NCI-H1436 treated with DMSO at 0.1 percent for 48 hours (cell line): Measurements from ENCODE around the gene SNAP23.

ENCODE experiments used
- DNase-seq: peaks from one replicate; lab custom pipeline; 2025; lab: John Stamatoyannopoulos, UW

Gene SNAP23

DNA sequence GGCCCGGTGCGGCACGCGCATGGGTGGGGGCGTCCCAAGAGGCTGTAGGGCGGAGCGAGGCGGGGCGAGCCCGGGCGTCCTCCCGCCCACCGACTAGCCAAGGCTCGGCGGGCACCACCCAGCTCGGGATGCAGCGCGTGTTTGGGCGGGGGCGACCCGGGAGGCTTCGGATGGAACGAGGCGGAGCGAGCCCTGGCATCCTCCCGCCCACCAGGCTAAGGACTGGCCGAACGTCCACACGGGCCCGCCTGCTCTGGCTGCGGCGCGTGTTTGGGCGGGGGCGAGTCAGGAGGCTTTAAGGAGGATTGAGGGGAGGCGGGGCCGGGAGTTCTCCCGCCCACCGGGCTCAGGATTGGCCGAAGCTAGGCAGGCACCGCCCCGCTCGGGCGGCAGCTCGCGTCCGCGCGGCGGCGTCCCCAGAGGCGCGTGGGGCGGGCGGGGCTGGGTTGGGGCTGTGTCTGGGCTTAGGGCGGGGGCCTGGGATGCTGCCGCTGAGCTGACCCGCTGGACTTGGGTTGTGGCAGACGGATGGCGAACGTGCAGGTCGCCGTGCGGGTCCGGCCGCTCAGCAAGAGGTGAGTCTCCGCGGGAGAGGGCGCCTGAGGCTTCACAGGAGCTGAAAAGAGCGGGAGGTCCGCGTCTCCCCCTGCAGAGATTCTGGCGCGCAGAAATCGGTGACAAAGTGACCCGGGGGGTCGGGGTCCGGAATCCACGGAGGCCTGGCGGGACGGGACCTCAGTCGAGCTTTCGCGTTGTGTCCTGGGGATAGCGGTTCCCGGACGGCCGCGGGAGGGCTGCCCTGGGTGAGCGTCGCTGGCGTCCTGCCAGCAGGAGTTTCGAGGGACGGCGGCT lies 80.0 kb downstream of the SNAP23 start, which contains the start of gene STARD9:
STARD9 (plus strand) TSS at position 419 of the 852 bp plus-strand sequence; CDS start at position 529, 110 bp downstream.
- peak; percentile 91 for DNase-seq

DNA sequence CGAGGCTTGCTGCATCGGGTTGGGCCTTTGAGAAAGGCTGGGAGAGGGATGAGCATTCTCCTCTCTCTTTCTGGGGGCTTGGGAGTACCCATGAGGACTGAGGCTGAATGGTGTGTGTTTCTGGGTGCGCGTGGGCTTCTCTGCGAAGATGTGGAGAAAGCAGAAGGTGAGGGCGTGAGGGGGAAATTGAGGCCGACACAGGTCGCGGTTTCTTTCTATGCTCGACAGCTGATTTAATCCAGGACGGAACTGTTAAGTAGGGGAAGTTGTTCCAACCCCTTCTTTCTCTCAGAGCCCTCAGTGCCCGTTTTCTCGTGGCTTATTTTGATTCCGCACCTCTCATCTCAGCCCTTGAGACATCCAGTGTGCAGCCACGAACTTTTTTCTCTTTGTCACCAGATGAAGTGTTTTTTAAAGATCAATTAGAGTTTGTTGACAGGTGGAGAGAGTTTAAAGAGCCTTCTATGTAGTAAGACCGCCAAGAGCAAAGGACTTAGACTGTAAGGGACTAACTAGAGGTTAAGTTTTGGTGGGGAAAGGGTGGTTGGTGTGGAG lies 80.7 kb downstream of the SNAP23 start:
- no peak for DNase-seq

DNA sequence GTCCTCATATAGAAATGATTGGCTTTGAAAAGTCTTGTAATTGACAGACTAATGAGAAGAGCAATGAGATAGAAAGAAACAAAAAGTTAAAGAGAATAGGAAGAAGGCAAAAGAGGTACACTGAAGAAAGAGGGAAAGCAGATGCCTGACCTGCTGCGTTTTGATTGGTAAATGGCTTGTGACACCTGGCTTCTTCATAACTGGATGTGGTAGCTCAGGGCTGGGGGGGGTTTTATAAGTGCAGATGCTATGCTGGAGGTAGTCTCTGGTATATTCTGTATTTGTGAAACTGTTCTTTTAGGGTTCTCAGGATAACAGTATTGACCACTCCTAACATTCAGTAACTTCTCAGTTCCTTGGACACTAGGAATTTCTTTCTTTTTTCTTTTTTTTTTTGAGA lies 81.3 kb downstream of the SNAP23 start:
- no peak for DNase-seq

DNA sequence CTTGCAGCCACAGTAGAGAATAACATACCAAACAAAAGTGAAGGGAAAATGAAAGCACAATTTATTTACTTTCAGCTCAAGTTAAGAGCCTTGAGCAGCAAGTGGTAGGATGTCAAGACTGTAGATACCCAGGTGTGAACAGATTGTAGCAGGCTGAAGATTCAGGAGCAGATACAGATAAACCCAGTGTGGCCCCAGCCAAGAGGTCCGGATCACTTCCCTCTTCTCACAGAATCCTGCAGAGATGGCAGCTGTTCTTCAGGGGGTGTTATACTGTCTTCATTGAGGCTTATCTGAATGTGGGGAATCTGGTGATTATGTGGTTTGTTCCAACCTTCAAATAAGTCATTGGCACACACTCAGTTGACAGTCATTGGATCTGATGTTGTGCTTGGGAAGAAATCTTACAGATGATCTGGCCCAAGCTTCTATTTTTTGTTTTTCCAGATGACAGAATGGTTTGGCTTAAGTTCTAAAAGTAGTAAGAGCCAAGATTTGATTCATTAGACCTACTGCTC lies 82.1 kb downstream of the SNAP23 start:
- no peak for DNase-seq

DNA sequence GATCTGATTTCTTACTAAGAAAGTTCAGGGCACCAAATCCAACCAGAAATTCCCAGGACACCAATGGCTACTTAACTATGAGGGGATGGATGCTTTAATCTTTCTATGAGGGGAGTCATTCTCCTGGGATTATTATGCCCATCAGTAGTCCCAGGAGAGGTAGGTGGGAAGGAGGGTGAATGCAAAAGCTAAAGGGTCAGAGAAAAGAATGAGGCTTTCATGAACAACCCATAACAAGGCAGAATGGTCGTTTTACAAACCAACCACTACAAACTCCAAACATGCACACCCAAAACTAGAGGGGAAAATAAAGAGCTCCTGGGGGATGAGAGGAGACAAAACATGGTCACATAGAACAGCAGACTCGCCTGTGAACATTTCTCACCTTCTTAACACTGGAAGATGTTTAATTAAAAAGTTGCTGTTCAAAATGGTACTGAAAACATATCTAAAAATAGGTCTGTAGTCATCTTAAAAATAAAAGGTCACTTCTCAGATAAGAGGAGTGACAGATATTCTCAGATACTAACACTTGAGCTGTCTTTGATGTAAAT lies 83.6 kb downstream of the SNAP23 start:
- no peak for DNase-seq

DNA sequence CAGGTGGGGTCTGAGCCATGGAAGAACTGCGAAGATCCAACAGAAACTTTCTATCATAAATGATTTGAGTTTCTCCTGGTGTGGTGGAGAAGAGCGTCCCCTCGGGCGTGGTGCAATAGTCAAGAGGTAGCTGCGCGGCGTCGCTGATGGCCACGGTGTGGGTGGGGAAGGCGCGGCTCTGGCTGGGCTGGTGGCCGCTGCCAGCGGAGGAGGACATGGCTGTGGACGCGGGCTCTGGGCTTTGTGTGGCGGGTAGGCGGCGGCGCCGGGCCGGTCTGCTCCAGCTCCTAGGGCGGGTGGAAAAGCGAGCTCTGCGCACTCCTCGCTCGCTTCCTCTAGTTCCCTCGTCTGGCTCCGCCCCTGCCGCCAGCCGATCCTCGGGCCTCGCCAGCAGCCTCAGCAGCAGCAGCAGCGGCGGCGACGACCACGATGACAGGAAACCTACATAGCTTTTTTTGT lies 85.9 kb downstream of the SNAP23 start:
- no peak for DNase-seq
